PC-9 (cell line): Measurements from ENCODE around the gene FUT8. TPM values are rescaled to one million over a fixed set of nuclear protein-coding genes. Genes with fewer than 3 reads are reported as not detected.

Experiments used
- BruUV-seq: library from RNA; stranded (reverse); fragments of 400-500 nt; replicated peaks from 2 replicates; lab custom pipeline; 2021; lab: Mats Ljungman, UMichigan
- CTCF ChIA-PET: fragments of 300-600 bp; sonication (Branson Sonifier 250); formaldehyde crosslinking; loops from one replicate; lab custom pipeline; 2022; ENCODE audit warnings: antibody characterized with exemption; lab: Charles Lee
- POLR2A ChIA-PET: fragments of 300-600 bp; sonication (Branson Sonifier 250); formaldehyde crosslinking; loops from one replicate; lab custom pipeline; 2022; ENCODE audit warnings: antibody characterized with exemption; ENCODE audit not compliant: unreplicated experiment; lab: Charles Lee
- DNase-seq, 2 experiments: peaks; one replicate each; pipeline versions ENCODE4 v3.0.0 to v3.0.0-alpha.2; 2015 to 2022; ENCODE audit warnings: mixed read lengths in 1 of 2
- H2AFZ ChIP-seq: fragments of 200-600 bp; sonication (generic); 2 replicates; pipeline ENCODE4 v1.8.1; 2017; ENCODE audit warnings: antibody characterized with exemption
- H3F3A ChIP-seq: fragments of 200-600 bp; sonication (generic); 2 replicates; pipeline ENCODE4 v1.8.1; 2017; ENCODE audit warnings: antibody characterized with exemption, mild to moderate bottlenecking, low read depth; ENCODE audit not compliant: insufficient read depth
- H3K27ac ChIP-seq: fragments of 200-600 bp; sonication (generic); 2 replicates; pipeline ENCODE4 v1.6.1; 2016; ENCODE audit warnings: mixed run types
- H3K27me3 ChIP-seq: fragments of 200-600 bp; sonication (generic); 2 replicates; pipeline ENCODE4 v1.6.1; 2016; ENCODE audit warnings: low read depth, mixed run types; ENCODE audit not compliant: insufficient read depth
- H3K36me3 ChIP-seq: fragments of 200-600 bp; sonication (generic); 2 replicates; pipeline ENCODE4 v1.6.1; 2016; ENCODE audit warnings: low read depth, mixed run types
- H3K4me1 ChIP-seq: fragments of 200-600 bp; sonication (generic); replicated peaks from 2 replicates; pipeline ENCODE4 v1.6.1; 2016; ENCODE audit warnings: mixed run types; ENCODE audit not compliant: insufficient read depth
- H3K4me2 ChIP-seq: fragments of 200-600 bp; sonication (generic); 2 replicates; pipeline ENCODE4 v1.6.1; 2017; ENCODE audit warnings: mixed run types
- H3K4me3 ChIP-seq: fragments of 200-600 bp; sonication (generic); 2 replicates; pipeline ENCODE4 v1.6.1; 2016; ENCODE audit warnings: mixed run types
- H3K79me2 ChIP-seq: fragments of 200-600 bp; sonication (generic); 2 replicates; pipeline ENCODE4 v1.6.1; 2017; ENCODE audit warnings: low read depth, mixed run types
- H3K9me2 ChIP-seq: fragments of 200-600 bp; sonication (generic); 2 replicates; pipeline ENCODE4 v1.8.1; 2017; ENCODE audit warnings: mild to moderate bottlenecking; ENCODE audit not compliant: insufficient read depth
- H3K9me3 ChIP-seq: fragments of 200-600 bp; sonication (generic); 2 replicates; pipeline ENCODE4 v1.8.1; 2016; ENCODE audit warnings: low read depth; ENCODE audit not compliant: insufficient read depth
- H4K20me1 ChIP-seq: fragments of 200-600 bp; sonication (generic); 2 replicates; pipeline ENCODE4 v1.8.1; 2017; ENCODE audit not compliant: insufficient read depth
- EZH2 ChIP-seq: fragments of 200-600 bp; sonication (generic); IDR thresholded peaks from 2 replicates; pipeline ENCODE4 v1.8.0; 2017; ENCODE audit warnings: antibody characterized with exemption, low read depth
- intact Hi-C: fragments of 100-400 bp; cut with micrococcal nuclease; formaldehyde crosslinking; loops from one replicate; pipeline ENCODE4 v1.10.0; 2022; ENCODE audit not compliant: unreplicated experiment
- total RNA-seq: library from RNA; stranded (reverse); gene quantifications from 2 replicates; pipeline ENCODE4 v1.2.3, GENCODE V29; 2021
- TF ChIP-seq, protein P1 (sequence below): fragments of 200-600 bp; sonication (generic); conservative IDR thresholded peaks from 2 replicates; pipeline ENCODE4 v1.6.1; 2017; ENCODE audit warnings: mixed run types, antibody characterized with exemption, mild to moderate bottlenecking, moderate library complexity

Gene FUT8
- total RNA-seq, 1 experiment from 2014 or later = 134 TPM

DNA sequence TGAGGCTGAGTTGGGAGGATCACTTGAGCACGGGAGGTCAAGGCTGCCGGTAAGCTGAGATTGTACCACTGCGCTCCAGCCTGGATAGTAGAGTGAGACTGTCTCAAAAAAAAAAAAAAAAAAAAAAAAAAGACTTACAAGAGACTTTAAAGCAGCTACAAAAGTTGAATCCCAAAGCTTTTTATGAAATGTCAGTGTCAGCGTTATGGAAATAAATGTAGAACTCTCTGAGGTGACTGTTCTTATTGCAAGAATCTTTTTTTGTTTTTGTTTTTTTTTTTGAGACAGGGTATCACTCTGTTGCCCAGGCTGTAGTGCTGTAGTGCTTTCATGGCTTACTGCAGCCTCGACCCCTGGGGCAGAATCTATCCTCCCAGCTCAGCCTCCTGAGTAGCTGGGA lies 17.2 kb downstream of the FUT8 start:
- ChIA-PET POLR2A (no interaction called here), CTCF (interaction anchor here (0.6 to 0.7 kb wide), 3 partner anchors 11 to 412 kb away, joined by 3 to 5 read pairs (median 4); no protein-coding TSS in a partner anchor)

DNA sequence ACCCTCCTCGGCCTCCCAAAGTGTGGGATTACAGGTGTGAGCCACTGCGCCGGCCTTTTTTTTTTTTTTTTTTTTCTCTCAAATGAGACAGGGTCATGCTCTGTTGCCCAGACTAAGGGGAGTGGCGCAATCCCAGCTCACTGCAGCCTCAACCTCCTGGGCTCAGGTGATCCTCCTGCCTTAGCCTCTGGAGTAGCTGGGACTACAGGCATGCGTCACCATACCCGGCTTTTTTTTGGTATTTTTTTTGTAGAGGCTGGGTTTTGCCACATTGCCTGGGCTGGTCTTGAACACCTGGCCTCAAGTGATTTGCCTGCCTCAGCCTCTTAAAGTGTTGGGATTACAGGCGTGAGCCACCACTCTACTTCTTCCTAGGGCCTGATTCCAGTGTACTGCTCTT lies 18.7 kb downstream of the FUT8 start:
- no TSS peak for BruUV-seq
- Histone ChIP-seq H3K9me2 (no peaks in the 10 kb centered on the region), H3K36me3 (peaks cover 32% of the 10 kb centered on the region; the same call in 1 of the 2 replicates), H3K27ac (peak overlapping the region; percentile 10; the same call in 1 of the 2 replicates), H2AFZ (no peak overlapping the region), H3K4me2 (no peak overlapping the region), H4K20me1 (peaks cover 8% of the 10 kb centered on the region), H3F3A (peaks cover 34% of the 10 kb centered on the region), H3K79me2 (peaks cover 98% of the 10 kb centered on the region), H3K4me3 (no peak overlapping the region), H3K27me3 (no peaks in the 10 kb centered on the region), H3K9me3 (peaks cover 3% of the 10 kb centered on the region; the same call in 1 of the 2 replicates), H3K4me1 (no peaks in the 10 kb centered on the region)
- intact Hi-C loops = no loop called here
- DNase-seq = peak in 1 of 2 experiments; percentile 28
- TF ChIP-seq, protein P1, sequence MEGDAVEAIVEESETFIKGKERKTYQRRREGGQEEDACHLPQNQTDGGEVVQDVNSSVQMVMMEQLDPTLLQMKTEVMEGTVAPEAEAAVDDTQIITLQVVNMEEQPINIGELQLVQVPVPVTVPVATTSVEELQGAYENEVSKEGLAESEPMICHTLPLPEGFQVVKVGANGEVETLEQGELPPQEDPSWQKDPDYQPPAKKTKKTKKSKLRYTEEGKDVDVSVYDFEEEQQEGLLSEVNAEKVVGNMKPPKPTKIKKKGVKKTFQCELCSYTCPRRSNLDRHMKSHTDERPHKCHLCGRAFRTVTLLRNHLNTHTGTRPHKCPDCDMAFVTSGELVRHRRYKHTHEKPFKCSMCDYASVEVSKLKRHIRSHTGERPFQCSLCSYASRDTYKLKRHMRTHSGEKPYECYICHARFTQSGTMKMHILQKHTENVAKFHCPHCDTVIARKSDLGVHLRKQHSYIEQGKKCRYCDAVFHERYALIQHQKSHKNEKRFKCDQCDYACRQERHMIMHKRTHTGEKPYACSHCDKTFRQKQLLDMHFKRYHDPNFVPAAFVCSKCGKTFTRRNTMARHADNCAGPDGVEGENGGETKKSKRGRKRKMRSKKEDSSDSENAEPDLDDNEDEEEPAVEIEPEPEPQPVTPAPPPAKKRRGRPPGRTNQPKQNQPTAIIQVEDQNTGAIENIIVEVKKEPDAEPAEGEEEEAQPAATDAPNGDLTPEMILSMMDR = no peak
- no peak for TF ChIP-seq EZH2
- ChIA-PET CTCF (interaction anchor here (0.6 to 0.7 kb wide), 2 partner anchors 379 to 393 kb away, joined by 4 to 9 read pairs; no protein-coding TSS in a partner anchor), POLR2A (interaction anchor here (0.6 kb wide), 1 partner anchor 24 kb away, joined by 11 read pairs; no protein-coding TSS in a partner anchor)

More for the DNA sequence above, 17.2 kb downstream of the FUT8 start:
- Histone ChIP-seq H2AFZ (no peak overlapping the region), H3K4me1 (peaks cover 1% of the 10 kb centered on the region; the same call in 1 of the 2 replicates), H3K9me3 (no peaks in the 10 kb centered on the region), H3K36me3 (peaks cover 21% of the 10 kb centered on the region), H3K9me2 (no peaks in the 10 kb centered on the region), H3K27me3 (no peaks in the 10 kb centered on the region), H3K79me2 (peaks cover 98% of the 10 kb centered on the region), H3K27ac (peak overlapping the region; percentile 27; the same call in 1 of the 2 replicates), H3K4me3 (no peak overlapping the region), H3K4me2 (no peak overlapping the region), H3F3A (peaks cover 40% of the 10 kb centered on the region), H4K20me1 (peaks cover 6% of the 10 kb centered on the region)
- no peak for TF ChIP-seq EZH2
- TF ChIP-seq, protein P1 = no peak
- DNase-seq = no peak
- intact Hi-C loops = no loop called here
- no TSS peak for BruUV-seq

DNA sequence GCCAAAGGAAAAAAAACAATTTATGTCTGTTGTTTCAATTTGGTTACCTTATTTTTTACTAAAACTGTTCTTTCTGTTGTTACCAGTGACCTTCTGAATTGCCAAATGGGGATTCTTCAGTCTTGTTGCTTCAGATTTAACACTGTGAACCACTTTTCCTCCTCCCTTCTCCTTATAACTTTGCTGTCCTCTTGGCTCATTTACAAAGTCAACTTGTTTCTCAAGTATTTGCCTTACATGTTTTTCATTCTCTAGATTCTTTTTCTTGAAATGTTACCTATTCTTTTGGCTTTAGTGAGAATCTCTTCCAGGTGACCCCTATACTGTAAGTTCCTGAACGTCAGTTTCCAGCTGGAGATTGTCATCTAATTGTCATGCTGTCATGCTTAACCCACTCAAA lies 19.4 kb downstream of the FUT8 start:
- intact Hi-C loops = no loop called here
- H3K9me3 ChIP-seq = peaks cover 3% of the 10 kb centered on the region; the same call in 1 of the 2 replicates
- peaks cover 26% of the 10 kb centered on the region; the same call in 1 of the 2 replicates for H3K36me3 ChIP-seq
- POLR2A ChIA-PET = no interaction called here
- H3F3A ChIP-seq = peaks cover 28% of the 10 kb centered on the region
- no TSS peak for BruUV-seq
- peaks cover 98% of the 10 kb centered on the region for H3K79me2 ChIP-seq
- DNase-seq = peak in 1 of 2 experiments; percentile 13
- H3K4me2 ChIP-seq = no peak overlapping the region
- peaks cover 8% of the 10 kb centered on the region for H4K20me1 ChIP-seq
- no peak overlapping the region for H3K4me3 ChIP-seq
- CTCF ChIA-PET = interaction anchor here (0.6 to 0.7 kb wide), 2 partner anchors 61 to 378 kb away, joined by 4 to 6 read pairs; no protein-coding TSS in a partner anchor
- H3K27ac ChIP-seq = peak overlapping the region; percentile 10; the same call in 1 of the 2 replicates
- no peak for TF ChIP-seq EZH2
- TF ChIP-seq, protein P1 = no peak
- no peaks in the 10 kb centered on the region for H3K9me2 ChIP-seq
- no peak overlapping the region for H2AFZ ChIP-seq
- H3K4me1 ChIP-seq = no peaks in the 10 kb centered on the region
- H3K27me3 ChIP-seq = no peaks in the 10 kb centered on the region
